ENCODE data around the gene CNKSR2. TPM values are rescaled to one million over a fixed set of nuclear protein-coding genes. Genes with fewer than 3 reads are reported as not detected.

Gene CNKSR2
- total RNA-seq, 1 experiment from 2014 or later = 1.5 TPM

DNA sequence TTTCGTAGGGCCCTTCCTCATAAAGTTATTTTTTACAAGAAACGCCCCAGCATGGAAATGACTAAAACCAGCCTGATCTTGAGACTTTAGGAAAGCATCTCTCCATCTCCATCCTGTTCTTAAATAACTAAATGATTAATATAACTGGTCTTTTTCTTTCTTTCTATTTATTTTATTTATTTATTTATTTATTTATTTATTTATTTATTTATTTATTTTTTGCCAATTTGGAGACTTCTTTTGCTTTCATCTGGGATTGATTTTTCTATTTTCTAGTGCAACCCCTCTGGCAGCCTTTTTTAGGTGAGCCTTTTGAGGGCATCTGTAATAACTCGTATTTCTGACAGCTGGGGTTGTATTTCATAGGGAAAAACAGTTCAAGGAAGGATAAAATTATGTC, 285.1 kb downstream of the CNKSR2 start:
- CTCF ChIA-PET = no interaction called here
- TF ChIP-seq, protein P1, sequence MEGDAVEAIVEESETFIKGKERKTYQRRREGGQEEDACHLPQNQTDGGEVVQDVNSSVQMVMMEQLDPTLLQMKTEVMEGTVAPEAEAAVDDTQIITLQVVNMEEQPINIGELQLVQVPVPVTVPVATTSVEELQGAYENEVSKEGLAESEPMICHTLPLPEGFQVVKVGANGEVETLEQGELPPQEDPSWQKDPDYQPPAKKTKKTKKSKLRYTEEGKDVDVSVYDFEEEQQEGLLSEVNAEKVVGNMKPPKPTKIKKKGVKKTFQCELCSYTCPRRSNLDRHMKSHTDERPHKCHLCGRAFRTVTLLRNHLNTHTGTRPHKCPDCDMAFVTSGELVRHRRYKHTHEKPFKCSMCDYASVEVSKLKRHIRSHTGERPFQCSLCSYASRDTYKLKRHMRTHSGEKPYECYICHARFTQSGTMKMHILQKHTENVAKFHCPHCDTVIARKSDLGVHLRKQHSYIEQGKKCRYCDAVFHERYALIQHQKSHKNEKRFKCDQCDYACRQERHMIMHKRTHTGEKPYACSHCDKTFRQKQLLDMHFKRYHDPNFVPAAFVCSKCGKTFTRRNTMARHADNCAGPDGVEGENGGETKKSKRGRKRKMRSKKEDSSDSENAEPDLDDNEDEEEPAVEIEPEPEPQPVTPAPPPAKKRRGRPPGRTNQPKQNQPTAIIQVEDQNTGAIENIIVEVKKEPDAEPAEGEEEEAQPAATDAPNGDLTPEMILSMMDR (conservative IDR thresholded peaks at IDR 0.05; ENCODE audit: low read depth, low read length) = no peak
- TF ChIP-seq EZH2 (IDR thresholded peaks at IDR 0.05; ENCODE audit: borderline replicate concordance, low read depth, low read length, poor library complexity, severe bottlenecking) = no peak
- BruUV-seq (replicated peaks) = no TSS peak
- no peak overlapping the region for H3K4me3 ChIP-seq (ENCODE audit: low read depth, low read length, poor library complexity, severe bottlenecking)
- POLR2A ChIA-PET (ENCODE audit: low non-redundant PET) = no interaction called here
- no peak for DNase-seq (ENCODE audit: low spot score)
- H3K27ac ChIP-seq (ENCODE audit: low read depth, low read length, poor library complexity, severe bottlenecking) = no peak overlapping the region
- intact Hi-C loops (cut with micrococcal nuclease; ENCODE audit: unreplicated experiment) = no loop called here
- no peaks in the 10 kb centered on the region for H3K9me3 ChIP-seq (ENCODE audit: low read depth, low read length, poor library complexity, severe bottlenecking)
- no peaks in the 10 kb centered on the region for H3K4me1 ChIP-seq (ENCODE audit: insufficient read depth, low read length, poor library complexity, severe bottlenecking)
- H3K36me3 ChIP-seq (ENCODE audit: insufficient read depth, low read length, poor library complexity, severe bottlenecking) = no peaks in the 10 kb centered on the region
- no peaks in the 10 kb centered on the region for H3K27me3 ChIP-seq (replicated peaks; ENCODE audit: insufficient read depth, low read depth, low read length, poor library complexity)

DNA sequence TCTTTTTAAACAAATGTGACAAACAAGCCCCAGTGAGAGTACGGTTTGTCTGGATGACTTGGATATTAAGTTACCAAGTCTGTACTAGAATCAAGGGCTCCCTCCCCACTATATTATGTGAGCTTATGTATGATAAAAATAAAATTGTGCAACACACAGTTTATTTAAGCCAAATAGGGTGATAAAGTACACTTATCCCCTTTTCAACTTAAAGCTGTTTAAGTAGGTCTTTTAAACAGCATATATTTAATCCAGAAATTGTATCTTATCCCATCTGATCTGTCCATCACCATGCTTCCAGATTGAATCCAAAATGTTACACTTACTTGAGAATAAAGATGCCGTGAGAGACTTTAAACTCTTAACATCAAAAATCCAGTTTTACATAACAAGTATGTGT, 285.9 kb downstream of the CNKSR2 start:
- DNase-seq (ENCODE audit: low spot score) = no peak
- Histone ChIP-seq H3K27me3 (replicated peaks; ENCODE audit: insufficient read depth, low read depth, low read length, poor library complexity) (no peaks in the 10 kb centered on the region), H3K9me3 (ENCODE audit: low read depth, low read length, poor library complexity, severe bottlenecking) (no peaks in the 10 kb centered on the region), H3K4me3 (ENCODE audit: low read depth, low read length, poor library complexity, severe bottlenecking) (no peak overlapping the region), H3K4me1 (ENCODE audit: insufficient read depth, low read length, poor library complexity, severe bottlenecking) (no peaks in the 10 kb centered on the region), H3K36me3 (ENCODE audit: insufficient read depth, low read length, poor library complexity, severe bottlenecking) (no peaks in the 10 kb centered on the region), H3K27ac (ENCODE audit: low read depth, low read length, poor library complexity, severe bottlenecking) (no peak overlapping the region)
- CTCF ChIA-PET = no interaction called here
- intact Hi-C loops (cut with micrococcal nuclease; ENCODE audit: unreplicated experiment) = no loop called here
- no TSS peak for BruUV-seq (replicated peaks)
- no peak for TF ChIP-seq EZH2 (IDR thresholded peaks at IDR 0.05; ENCODE audit: borderline replicate concordance, low read depth, low read length, poor library complexity, severe bottlenecking)
- TF ChIP-seq, protein P1 (conservative IDR thresholded peaks at IDR 0.05; ENCODE audit: low read depth, low read length) = no peak
- POLR2A ChIA-PET (ENCODE audit: low non-redundant PET) = no interaction called here

DNA sequence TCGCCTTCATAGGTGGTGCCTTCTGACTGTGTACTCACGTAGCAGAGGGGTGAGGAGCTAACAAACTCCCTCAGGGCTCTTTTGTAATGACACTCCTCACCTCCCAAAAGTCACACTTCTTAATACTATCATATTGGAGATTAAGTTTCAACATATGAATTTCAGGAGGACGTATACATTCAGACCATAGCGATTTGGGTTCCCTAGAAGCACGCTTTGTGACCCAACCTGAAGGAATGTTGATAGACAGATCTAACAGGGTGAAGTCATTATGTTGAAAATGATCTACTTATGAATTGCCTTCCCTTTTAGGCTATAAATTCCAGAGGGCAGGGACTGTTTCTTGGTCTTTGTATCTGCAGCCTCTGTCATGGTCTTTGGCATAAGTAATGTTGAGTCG, 287.1 kb downstream of the CNKSR2 start:
- ChIA-PET CTCF (no interaction called here), POLR2A (ENCODE audit: low non-redundant PET) (no interaction called here)
- no peaks in the 10 kb centered on the region for H3K4me1 ChIP-seq (ENCODE audit: insufficient read depth, low read length, poor library complexity, severe bottlenecking)
- H3K36me3 ChIP-seq (ENCODE audit: insufficient read depth, low read length, poor library complexity, severe bottlenecking) = no peaks in the 10 kb centered on the region
- BruUV-seq (replicated peaks) = no TSS peak
- no peaks in the 10 kb centered on the region for H3K9me3 ChIP-seq (ENCODE audit: low read depth, low read length, poor library complexity, severe bottlenecking)
- no peaks in the 10 kb centered on the region for H3K27me3 ChIP-seq (replicated peaks; ENCODE audit: insufficient read depth, low read depth, low read length, poor library complexity)
- intact Hi-C loops (cut with micrococcal nuclease; ENCODE audit: unreplicated experiment) = no loop called here
- no peak for DNase-seq (ENCODE audit: low spot score)
- no peak overlapping the region for H3K27ac ChIP-seq (ENCODE audit: low read depth, low read length, poor library complexity, severe bottlenecking)
- no peak overlapping the region for H3K4me3 ChIP-seq (ENCODE audit: low read depth, low read length, poor library complexity, severe bottlenecking)
- TF ChIP-seq, protein P1 (conservative IDR thresholded peaks at IDR 0.05; ENCODE audit: low read depth, low read length) = no peak
- no peak for TF ChIP-seq EZH2 (IDR thresholded peaks at IDR 0.05; ENCODE audit: borderline replicate concordance, low read depth, low read length, poor library complexity, severe bottlenecking)

Data from A673 (cell line).